COLO829 (cell line): Measurements from ENCODE around the gene SPATA6L.
"Not testable (repeated sequence)": the region's sequence is repeated elsewhere in the genome, so short reads cannot be mapped to it uniquely, and the experiment has no call there.

ENCODE experiments used
- DNase-seq: peaks from one replicate; pipeline ENCODE4 v3.0.0; 2012; ENCODE audit warnings: low spot score

SPATA6L gene

DNA sequence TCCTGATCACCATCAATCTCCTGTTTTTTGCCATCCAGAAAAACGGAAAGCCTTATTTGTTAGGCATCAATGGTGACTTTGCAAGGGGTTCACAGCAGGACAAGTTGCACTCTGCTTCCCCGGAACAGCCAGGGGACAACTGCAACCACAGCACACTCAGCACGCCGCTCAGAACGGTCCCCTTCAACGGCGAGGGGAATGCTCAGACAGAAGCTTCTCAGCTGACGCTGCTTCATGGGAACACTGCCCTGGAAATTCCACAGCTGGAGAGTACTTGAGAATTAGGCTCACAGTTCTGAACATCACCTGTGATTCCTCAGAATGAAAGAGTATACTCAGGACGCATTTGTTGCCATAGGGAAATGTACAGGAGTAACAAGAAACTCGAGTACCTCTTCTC, 44.3 kb downstream of the SPATA6L start:
- DNase-seq = no peak

DNA sequence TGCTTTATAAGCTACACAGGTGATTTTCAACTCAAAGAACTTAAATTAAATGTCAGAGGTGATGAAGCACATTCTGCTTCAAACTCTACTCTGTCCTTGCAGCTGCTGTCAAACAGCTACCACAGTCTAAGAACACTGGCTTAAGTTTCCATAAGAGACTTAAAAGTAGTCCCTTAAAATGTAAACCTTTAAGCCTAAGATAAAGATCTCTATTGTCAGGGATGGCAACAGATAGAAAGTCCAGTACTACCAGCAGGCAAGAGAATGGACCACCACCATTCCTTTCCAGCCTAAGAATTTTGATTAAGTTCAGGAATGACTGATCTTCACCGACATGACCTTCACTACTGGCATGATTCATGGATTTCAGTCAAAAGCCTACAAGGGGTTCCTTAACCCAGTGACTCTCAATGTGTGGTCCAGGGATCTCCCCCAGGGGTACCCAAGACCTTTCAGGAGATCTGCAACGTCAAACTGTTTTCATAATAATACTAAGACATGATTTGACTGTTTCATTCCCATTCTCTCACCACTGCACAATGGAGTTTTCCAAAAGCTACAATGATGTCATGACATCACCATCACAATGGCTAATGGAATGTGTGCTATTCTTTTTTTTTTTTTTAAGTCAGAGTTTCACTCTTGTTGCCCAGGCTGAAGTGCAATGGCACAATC, 45.3 kb downstream of the SPATA6L start:
- DNase-seq = no peak

DNA sequence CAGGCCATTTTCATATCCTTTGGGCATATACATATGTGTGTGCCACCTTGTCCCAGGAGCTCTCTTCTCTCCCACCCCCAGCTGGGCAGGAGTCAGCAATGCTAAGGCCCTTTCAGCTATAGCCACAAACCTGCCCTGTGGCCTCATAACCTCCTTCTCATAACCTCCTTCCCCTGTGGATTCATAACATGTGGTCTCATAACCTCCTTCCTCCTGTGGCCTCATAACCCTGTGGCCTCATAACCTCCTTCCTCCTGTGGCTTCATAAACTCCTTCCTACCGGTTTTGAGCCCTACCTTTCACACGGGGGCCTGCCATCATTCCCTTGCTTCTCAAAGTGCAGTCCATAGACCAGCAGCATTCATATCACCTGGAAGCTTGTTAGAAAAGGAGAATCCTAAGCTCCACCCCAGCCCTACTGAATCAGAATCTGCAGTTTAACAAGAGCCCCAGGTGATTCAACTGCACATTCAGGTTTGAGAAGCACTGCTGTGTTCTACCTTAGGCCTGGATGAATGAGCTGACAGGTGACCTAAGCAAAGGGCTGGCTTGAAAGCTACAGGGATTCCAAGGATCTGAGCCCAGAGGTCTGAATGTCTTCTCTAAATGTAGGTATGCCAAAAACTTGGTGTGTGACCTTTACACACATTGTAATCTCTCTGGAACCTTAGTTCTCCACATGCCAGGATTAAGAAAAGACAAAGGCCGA, 46.1 kb downstream of the SPATA6L start:
- no peak for DNase-seq

DNA sequence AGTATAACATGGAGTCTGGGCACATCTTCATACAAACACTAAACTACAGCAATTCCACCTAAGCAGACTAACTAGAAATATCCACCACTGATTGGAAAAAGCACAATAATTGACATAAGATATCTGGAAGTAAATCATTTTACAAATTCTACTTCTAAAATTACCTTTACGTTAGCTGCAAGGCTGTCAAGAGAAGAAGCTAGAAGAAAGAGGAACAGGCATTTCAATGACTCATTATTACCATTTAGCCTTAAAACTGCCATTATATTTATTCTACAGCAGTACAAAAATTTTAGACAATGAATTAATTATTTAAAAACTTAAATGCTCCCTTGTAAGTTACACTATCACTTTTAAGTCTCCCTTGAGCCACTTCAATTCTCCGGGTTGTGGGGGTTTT, 47.6 kb downstream of the SPATA6L start:
- peak; percentile 16 for DNase-seq

DNA sequence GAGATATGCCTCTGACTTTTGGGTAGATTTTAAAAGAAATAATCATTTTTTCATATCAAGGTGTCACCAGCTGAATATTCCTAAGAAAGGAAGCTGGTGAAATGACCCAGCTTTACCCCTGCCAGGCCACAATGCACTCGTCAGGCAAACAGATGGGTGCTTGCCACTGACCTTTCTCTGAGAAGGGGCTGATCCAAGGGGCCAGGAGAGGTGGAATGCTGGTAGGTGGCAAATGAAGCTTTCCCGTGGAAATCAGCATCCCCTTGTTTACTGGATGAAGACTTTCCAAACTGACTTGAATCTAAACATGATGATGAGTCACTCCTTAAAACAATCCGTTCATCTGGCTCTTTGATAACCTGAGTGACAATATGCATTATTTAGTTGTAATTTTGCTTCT, 48.5 kb downstream of the SPATA6L start:
- DNase-seq = no peak

DNA sequence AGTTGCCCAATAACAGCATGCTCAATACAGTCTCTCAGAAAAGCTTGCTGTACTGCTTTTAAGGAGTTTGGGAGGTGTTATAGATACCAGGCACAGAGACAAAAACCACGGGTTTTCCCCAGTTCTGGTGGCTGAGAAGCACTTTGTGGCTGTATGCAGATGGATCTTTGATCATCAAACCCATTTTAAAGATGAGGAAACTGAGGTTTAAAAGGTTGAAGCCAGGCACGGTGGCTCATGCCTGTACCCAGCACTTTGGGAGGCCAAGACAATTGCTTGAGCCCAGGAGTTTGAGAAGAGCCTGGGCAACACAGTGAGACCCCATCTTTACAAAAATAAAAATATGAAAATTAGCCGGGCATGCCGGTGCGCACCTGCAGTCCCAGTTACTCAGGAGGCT, 50.5 kb downstream of the SPATA6L start:
- no peak for DNase-seq

DNA sequence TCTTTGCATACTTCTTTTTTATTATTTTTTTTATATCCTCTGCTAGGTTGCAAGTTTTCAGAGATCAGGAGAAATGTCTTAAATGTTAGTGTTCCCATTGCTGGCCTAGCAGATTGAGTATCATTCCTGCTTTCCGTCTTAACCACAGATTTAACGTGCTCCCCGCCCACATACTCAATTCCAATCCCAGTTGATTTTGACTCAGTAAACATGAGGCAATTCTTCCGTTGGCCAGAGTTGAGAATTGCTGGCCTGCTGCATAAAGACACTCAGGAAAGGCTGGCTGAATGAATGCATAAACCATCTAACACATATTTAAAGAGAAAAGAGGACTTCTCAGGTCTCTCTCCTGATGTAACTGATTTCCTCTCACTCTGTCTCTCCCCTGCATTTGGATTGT, 51.0 kb downstream of the SPATA6L start:
- peak; percentile 23 for DNase-seq

DNA sequence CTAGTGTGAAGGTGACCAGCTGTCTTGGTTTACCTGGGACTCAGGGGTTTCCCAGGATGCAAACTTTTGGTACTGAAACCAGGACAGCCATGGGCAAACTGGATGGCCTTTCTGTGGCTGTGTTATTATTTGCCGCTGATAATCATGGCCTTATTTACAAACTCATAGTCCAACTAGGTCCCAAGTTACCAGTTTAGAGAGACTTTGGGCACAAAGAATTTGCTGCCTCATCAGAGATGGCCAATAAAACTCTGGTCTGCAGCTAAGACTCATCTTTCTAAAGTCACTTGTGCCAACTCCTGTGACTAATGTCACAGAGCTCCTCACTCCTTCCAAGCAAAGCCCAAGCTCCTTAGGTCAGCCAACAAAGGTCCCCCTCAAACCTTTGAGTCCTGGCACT, 51.7 kb downstream of the SPATA6L start:
- DNase-seq = no peak

DNA sequence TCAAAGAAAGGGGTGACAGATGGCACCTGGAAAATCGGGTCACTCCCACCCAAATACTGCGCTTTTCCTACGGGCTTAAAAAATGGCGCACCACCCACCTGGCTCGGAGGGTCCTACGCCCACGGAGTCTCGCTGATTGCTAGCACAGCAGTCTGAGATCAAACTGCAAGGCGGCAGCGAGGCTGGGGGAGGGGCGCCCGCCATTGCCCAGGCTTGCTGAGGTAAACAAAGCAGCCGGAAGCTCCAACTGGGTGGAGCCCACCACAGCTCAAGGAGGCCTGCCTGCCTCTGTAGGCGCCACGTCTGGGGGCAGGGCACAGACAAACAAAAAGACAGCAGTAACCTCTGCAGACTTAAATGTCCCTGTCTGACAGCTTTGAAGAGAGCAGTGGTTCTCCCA, 60.2 kb downstream of the SPATA6L start:
- DNase-seq = not testable (repeated sequence)

DNA sequence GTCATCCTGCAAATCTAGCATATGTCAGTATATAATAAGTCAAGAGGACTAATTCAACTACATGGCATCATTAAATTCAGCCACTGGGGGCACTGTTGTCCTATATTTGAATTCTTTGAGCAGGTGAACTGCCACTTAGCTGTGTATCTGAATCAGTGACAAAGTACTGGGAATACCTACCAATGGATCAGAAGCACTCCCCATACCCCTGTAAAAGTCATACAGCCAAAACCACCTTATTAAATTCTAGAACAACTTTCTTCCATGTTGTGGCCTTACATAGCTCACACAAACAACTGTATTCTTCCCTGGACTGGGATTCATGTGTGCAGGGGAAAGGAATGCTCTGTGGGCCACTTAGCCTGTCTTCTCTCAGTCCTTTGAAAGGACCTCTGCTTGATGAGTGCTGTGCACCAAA, 61.6 kb downstream of the SPATA6L start:
- no peak for DNase-seq

DNA sequence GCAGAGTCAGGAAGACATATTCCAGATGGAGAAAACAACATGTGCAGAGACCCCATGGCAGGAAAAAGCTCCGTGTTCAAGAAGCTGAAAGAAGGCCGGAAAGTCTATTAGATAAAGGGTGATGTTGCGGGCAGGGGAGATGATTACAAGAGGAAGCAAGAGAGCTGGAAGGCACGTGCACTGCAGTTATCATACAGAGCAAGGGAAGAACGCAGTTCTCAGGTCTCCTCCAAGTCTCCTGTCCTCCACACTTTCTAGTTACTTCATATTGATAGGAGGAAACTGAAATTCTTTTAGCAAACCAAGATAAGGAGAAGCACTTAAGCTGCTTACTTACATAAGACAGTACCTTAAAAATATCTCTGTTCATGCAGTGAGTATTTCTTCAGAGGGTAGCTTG, 62.5 kb downstream of the SPATA6L start:
- DNase-seq = no peak

DNA sequence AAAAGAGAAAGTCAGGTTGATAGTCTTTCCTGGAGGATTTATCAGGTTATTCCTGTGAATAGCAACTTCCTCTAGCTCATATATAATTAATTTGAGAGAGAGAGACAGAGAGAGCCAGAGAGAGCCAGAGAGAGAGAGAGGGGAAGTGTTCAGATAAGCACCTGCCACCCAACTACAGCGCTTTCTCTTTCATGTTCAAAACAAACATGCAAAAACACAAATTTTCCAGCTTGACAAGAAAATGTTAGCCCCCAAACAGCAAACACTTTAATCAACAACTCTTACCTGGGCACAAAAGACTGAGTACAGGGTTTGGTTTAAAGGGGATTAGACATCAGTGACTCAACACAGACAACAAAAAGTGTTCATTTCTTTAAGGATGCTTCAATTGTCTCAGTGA, 65.9 kb downstream of the SPATA6L start:
- DNase-seq = no peak

DNA sequence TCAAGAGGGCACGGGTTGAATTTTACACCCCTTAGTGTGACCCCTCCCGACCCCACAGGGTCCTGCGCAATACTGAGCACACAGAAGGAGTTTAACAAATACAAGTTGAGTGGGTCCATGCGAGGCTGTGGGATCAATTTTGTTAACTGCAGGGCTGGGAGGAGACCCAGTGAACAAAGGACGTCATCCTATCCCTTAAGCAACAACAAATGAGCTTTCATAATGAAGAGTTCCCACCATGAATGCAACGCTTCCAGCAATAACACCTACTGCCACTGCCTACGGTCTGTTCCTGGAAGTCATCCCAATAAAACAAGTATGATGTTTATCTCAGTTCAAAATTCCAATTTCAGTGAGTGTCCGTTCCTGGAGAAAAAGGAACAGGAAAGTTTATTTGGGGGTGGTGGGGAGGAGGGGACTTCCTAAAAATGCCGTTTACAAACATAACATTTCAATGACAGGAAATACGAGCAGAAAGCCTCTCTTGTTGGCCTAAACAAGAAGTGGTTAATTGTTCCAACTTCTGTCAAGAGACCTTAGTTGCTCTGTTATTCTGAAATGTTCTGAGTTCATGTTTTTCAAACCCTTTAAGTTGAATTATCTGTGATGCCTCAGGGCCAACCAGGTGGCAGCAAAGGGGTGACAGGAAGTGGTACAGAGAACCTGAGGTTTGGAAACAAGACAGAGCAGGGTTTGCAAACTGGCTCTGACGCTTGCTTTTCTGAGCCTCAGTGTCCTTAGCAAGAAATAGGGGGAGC, 69.9 kb downstream of the SPATA6L start:
- DNase-seq = no peak

DNA sequence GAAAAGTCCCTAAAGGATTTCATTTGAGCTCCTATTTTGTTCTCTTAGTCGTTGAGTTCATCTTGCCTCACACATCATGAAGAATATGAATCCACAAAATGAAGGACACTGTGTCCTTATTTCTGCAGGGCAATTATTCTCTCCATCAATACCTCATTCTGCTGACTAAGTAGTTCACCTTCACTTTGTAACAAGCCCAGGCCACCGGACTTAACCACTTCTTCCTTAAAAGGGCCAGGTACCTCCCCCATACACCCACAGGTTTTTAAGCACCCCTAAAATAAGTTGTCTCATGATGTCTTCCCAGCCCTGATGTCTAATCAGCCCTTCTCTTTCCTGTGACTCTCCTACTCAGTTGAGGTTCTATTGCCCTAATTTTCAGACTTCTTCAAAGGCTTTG, 71.3 kb downstream of the SPATA6L start:
- DNase-seq = no peak

DNA sequence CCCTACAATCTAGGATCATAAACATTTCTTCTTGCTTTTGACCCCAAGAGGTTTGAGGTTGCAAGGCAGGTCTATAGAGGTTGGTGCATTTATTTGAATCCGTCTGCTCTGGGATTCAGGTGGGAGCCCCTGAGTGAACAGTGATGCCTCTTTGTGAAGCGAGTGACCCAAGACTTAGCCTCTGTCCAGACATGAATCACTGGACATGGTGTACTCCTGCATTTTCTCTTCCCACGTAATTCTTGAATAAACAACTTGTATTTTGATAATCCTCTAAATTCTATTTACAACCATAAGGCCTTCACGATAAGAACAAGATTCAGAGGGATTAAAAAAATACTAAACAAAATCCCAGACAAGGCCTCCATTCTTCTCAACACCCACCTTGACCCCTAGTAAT, 71.7 kb downstream of the SPATA6L start:
- DNase-seq = no peak

DNA sequence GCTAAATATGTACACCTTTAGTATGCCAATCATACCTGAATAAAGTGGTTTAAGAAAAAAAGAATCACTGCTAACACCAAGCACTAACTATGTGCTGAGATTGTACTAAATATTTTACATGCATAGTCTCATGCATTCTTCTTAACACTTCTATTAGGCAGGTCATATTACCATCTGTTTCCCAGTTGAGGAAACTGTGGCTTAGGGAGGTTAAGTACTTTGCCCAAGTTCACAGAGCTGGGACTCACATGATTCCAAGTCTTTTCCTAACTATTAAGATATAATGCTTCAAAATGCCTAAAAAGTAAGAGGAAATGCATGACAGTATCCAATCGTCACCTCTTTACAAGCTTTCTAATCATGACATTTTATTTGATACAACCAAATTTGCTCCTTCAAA, 73.4 kb downstream of the SPATA6L start:
- no peak for DNase-seq

DNA sequence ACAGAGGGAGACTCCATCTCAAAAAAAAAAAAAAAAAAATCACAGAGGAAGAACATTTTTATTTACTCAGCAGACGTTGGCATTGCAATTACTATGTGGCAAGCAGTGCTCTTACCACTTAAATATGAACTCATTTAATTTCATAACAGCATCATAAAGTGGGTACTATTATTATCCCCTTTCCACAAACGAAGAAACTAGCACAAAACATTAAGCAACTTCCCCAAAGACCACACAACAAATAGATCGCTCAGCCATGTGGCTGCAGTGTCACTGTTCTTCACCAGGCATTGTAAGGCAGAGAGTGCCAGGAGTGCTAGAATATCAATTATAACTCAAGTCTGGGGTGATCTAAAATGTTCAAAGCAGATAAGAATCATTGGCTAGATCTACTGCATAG, 74.0 kb downstream of the SPATA6L start:
- DNase-seq = no peak

DNA sequence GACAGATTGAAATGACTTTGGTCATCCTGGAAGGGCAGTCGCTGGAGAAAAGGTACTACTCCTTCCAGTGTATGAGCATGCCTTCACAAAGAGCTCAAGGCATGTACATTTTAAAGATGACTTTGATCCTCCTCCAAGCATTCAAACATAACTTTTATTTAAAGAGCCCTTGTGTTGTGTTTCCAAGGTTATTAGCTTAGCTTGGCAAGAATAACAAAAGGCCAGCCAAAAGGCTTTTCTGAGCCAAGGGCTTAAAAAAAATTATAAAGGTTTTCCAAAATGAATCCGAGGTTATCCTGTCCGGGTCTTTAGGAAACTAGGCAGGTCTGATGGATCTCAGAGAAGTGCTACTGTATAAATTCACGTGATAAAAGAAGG, 75.2 kb downstream of the SPATA6L start:
- DNase-seq = no peak

DNA sequence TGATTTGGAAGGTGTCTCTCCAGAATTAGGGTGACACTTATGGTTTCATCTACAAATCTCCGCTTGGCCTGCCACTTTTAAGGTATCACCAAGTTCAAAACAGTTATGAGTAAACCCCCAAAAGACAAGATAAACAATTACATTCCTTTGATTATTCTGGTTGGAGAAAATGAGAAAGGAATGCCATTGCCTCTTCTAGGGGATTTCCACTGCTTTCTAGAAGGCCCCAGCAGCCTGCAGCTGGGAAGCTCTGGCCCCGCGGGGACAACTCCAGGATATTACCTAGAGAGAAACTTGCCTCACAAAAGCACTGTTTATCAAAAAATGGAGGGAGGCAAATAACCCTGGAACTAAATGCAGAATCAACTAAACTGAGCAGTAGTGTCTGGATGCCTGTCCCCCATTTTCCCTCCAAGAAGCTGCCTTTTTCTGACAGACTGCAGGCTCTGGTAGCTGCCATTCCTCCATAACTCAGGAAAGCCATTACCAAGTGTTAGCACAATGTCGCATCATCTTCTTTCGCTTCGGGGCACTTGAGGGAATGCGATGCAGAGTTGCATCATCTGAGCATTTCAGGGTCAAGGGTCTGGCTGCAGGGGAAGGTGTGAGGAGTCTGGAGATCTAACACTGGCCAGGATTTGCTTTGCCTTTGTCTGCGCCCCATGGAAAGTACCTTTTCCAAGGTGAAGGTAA, 75.7 kb downstream of the SPATA6L start:
- no peak for DNase-seq

DNA sequence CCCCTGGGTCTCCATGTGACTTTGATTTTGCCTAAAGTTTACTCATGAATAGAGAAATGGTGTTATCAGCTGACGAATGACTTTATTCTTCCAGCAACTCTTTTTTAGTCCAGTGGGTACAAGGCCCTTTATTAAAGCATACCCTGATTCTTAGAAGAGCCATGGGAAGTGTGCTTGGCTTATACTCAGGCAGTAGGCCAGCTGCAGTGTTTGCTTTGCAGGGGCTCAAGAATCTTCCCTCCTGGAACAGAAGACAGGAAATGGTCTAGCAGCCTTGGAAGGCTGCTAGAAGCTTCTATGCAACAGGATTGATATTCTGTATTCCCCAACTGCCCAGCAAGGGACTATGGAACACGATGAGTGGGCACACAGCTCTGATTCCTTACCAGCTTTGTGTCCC, 77.6 kb downstream of the SPATA6L start:
- DNase-seq = no peak

DNA sequence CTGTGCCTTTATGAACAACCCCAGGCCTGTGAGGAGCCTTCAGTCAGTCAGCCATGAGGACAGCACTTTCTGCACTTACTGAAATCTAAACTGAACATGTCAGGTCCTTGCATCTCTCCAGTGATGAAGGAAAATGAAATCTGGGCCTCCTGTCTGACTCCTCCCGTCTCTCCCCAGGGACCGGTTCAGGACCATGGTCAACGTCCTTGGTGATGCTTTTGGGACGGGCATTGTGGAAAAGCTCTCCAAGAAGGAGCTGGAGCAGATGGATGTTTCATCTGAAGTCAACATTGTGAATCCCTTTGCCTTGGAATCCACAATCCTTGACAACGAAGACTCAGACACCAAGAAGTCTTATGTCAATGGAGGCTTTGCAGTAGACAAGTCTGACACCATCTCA, 81.1 kb downstream of the SPATA6L start:
- no peak for DNase-seq

DNA sequence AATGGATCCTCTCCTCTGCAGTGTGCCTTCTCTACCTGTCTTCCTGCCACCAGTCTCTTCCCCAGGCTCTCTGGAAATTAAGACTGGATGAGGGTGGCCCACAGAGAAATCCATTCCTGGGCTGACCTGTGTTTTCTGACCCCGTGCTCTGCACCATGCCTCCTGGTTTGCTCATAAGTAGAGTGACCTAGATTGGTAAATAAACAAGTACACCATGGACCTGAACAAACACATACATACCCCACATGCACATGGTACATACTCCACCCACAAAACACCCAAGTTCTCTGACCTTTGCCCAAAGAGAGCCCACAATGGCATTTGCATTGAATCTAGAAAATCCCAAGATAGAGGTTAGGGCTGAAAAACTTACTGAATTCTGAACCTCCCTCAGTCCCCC, 81.6 kb downstream of the SPATA6L start:
- DNase-seq = no peak

DNA sequence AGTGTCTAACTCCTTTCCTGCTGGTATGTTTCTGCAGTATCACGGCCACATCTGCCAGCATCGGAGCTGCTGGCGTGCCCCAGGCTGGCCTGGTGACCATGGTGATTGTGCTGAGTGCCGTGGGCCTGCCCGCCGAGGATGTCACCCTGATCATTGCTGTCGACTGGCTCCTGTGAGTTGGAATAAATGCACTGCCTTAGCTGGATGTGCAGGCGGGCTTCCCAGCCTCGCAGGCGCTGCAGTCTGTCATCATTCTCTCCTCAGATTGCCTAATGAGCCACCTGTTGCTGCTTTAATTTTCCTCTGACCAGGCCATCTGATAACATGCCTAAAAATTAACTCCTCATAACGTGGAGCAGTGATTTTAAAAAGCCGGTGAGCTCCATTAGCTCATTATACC, 83.3 kb downstream of the SPATA6L start:
- DNase-seq = no peak
